D721Med (cell line): ENCODE measurements around the gene ASCC3.

Source experiments
- DNase-seq: peaks from one replicate; pipeline ENCODE4 v3.0.0; 2011; ENCODE audit warnings: low spot score; ENCODE audit not compliant: insufficient read length
- FAIRE-seq: peaks from 2 replicates; lab custom pipeline; 2011; peaks lifted over from hg19 to GRCh38; lab: Jason Lieb, UNC
- CTCF ChIP-seq: IDR thresholded peaks from 2 replicates; pipeline ENCODE4 v1.5.1; 2012; ENCODE audit warnings: mild to moderate bottlenecking, control low read depth; ENCODE audit not compliant: insufficient read depth; ENCODE audit errors: missing control alignments

Gene ASCC3

DNA sequence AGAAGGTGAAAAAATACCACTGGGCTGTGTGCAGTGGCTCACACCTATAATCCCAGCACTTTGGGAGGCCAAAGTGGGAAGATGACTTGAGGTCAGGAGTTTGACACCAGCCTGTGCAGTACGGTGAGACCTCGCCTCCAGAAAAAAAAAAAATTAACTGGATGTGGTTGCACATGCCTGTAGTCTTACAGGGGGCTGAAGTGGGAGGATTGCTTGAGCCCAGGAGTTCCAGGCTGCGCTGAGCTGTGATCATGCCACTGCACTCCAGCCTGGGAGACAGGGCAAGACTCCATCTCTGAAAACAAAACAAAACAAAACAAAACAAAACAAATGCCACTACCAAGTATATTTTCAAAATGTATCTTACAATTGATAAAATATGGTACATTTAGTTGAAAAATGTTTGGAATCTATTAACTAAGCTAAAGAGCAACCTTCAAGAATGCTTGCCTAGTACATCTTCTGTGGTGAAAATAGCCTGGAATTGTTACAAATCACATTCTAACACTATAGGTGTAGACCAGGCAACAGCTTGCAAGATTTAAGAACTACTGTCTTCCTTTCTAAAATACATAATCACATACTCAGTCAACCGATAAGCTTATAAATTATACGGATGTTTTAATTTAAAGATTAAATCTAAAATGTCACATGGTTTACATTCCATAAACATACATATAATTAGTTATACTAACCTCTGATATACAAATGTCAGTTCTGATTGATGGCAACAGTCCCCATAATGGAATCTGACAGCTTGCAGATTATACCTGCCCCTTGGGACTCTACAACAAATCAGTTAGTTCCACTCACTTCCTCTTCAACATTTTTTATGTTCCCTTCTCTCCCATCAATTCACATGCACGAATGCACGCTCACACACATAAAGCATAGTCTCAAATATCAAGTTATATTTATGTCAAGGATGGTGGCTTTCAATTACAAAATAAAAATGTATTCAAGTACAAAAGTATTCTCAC is 150.8 kb downstream of the ASCC3 start:
- no peak for TF ChIP-seq CTCF
- DNase-seq (no peak), FAIRE-seq (no peak)

GRCh38 chr6:100726666-100727065 is 154.5 kb downstream of the ASCC3 start:
- TF ChIP-seq CTCF, result no peak
- FAIRE-seq, result no peak
- no peak for DNase-seq

GRCh38 chr6:100724696-100725095 is 156.4 kb downstream of the ASCC3 start:
- peak; percentile 38 for FAIRE-seq

GRCh38 chr6:100724222-100724621 is 156.9 kb downstream of the ASCC3 start:
- no peak for DNase-seq
- no peak for TF ChIP-seq CTCF
- FAIRE-seq, result no peak

More at GRCh38 chr6:100724696-100725095, 156.4 kb downstream of the ASCC3 start:
- no peak for DNase-seq
- TF ChIP-seq CTCF, result no peak

- no peak for TF ChIP-seq CTCF
- DNase-seq, result no peak
- FAIRE-seq, result peak; percentile 86
Measured at GRCh38 chr6:100721256-100721655, 159.9 kb downstream of the ASCC3 start.

DNA sequence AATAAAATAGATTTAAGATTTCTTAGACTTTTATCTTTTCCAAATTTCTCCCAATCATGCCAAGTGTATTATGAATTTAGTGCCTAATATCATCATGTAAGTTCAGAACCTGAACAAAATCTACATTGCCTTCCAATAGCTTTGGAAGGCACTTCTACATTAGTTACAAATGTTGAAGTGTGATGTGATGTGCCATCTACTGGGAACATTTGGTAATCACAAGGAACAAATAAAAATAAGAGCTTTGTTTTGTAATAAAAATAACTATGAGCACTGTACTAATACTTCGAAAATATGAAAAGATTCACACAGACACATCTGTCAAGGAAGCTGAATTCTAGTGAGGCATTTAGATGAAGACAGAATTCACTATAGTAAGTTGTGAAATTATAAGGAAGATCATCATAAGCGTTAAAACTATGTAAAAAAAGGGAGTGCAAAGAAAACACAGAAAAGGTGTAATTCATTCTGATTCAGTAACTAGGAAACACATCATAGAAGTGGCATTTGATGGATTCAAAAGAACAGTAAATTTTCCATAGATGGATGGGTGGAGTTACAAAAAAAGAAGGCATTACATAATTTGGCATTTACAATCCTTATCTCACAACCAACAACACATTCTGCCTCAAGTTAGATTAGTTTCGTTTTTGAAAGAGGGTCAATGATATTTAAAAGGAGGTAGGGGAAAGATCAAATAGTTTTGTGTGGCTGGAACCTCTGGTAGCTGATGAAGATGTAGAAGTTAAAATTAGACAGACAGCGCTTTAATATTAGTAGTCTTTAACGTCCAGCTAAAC is 161.0 kb downstream of the ASCC3 start:
- peak; percentile 51 for FAIRE-seq

More for the DNA sequence above, 161.0 kb downstream of the ASCC3 start:
- peak; percentile 44 for TF ChIP-seq CTCF
- DNase-seq, result no peak
